IMR-90 (cell line): ENCODE results near the gene CLPTM1. TPM values are rescaled to one million over a fixed set of nuclear protein-coding genes. Genes with fewer than 3 reads are reported as not detected.

Source experiments
- ATAC-seq: fragments of 200-7000 bp; cut with Tn5 transposase; 2 replicates; pipeline ENCODE4 v1.9.1; 2020; ENCODE audit warnings: low read depth, mild to moderate bottlenecking, moderate library complexity
- BruUV-seq: library from RNA; stranded (reverse); fragments of 400-500 nt; replicated peaks from 2 replicates; lab custom pipeline; 2021; lab: Mats Ljungman, UMichigan
- CTCF ChIA-PET: fragments of 300-600 bp; formaldehyde crosslinking; extraction: SDS; loops from one replicate; lab custom pipeline; 2021; ENCODE audit warnings: antibody characterized with exemption; lab: Yijun Ruan, JAX
- POLR2A ChIA-PET: fragments of 300-600 bp; sonication (Branson Sonifier 250); formaldehyde crosslinking; loops from one replicate; lab custom pipeline; 2022; ENCODE audit warnings: antibody characterized with exemption; ENCODE audit not compliant: unreplicated experiment; lab: Charles Lee
- DNase-seq: peaks from one replicate; pipeline ENCODE4 v3.0.0; 2013
- H2AFZ ChIP-seq: replicated peaks from 2 replicates; pipeline ENCODE3; 2013; ENCODE audit warnings: low read length, mild to moderate bottlenecking; ENCODE audit not compliant: poor library complexity
- H2AK5ac ChIP-seq: 2 replicates; pipeline ENCODE4 v1.6.1; 2013; ENCODE audit warnings: low read depth, low read length, inconsistent platforms
- H2AK9ac ChIP-seq: replicated peaks from 2 replicates; pipeline ENCODE3; 2013; ENCODE audit warnings: mild to moderate bottlenecking, low read depth, low read length, moderate library complexity; ENCODE audit not compliant: poor library complexity
- H2BK120ac ChIP-seq: 2 replicates; pipeline ENCODE4 v1.6.1; 2013; ENCODE audit warnings: low read depth, low read length, inconsistent platforms
- H2BK15ac ChIP-seq: 3 replicates; pipeline ENCODE4 v1.6.1; 2013; ENCODE audit warnings: low read depth, low read length, inconsistent platforms
- H2BK20ac ChIP-seq: 2 replicates; pipeline ENCODE4 v1.6.1; 2013; ENCODE audit warnings: low read depth, mild to moderate bottlenecking, inconsistent platforms, low read length, moderate library complexity
- H2BK5ac ChIP-seq: 2 replicates; pipeline ENCODE4 v1.6.1; 2013; ENCODE audit warnings: mild to moderate bottlenecking, low read depth, low read length, inconsistent platforms; ENCODE audit not compliant: poor library complexity, severe bottlenecking
- H3K14ac ChIP-seq: replicated peaks from 2 replicates; pipeline ENCODE4 v1.6.1; 2013; ENCODE audit warnings: low read depth, low read length, inconsistent platforms
- H3K18ac ChIP-seq: 2 replicates; pipeline ENCODE4 v1.6.1; 2013; ENCODE audit warnings: low read depth, low read length, control low read depth
- H3K23ac ChIP-seq: 2 replicates; pipeline ENCODE4 v1.6.1; 2013; ENCODE audit warnings: low read depth, low read length, inconsistent platforms
- H3K27ac ChIP-seq: 2 replicates; pipeline ENCODE4 v1.5.1; 2013; ENCODE audit warnings: mild to moderate bottlenecking, control low read depth, low read length; ENCODE audit not compliant: insufficient read depth
- H3K27me3 ChIP-seq: 2 replicates; pipeline ENCODE4 v1.6.1; 2013; ENCODE audit warnings: low read length; ENCODE audit not compliant: control insufficient read depth, insufficient read depth
- H3K36me3 ChIP-seq: 2 replicates; pipeline ENCODE4 v1.6.1; 2013; ENCODE audit warnings: low read length, mixed read lengths; ENCODE audit not compliant: control insufficient read depth, insufficient read depth
- H3K4ac ChIP-seq: 2 replicates; pipeline ENCODE4 v1.6.1; 2013; ENCODE audit warnings: low read depth, low read length, inconsistent platforms
- H3K4me1 ChIP-seq: 2 replicates; pipeline ENCODE4 v1.6.1; 2013; ENCODE audit warnings: low read length, mixed read lengths; ENCODE audit not compliant: control insufficient read depth, insufficient read depth
- H3K4me2 ChIP-seq: 2 replicates; pipeline ENCODE4 v1.6.1; 2013; ENCODE audit warnings: low read depth, mild to moderate bottlenecking, control low read depth, low read length, moderate library complexity
- H3K4me3 ChIP-seq: 2 replicates; pipeline ENCODE4 v1.5.1; 2013; ENCODE audit warnings: low read depth, mild to moderate bottlenecking, control low read depth, low read length, moderate library complexity; ENCODE audit not compliant: insufficient read depth
- H3K56ac ChIP-seq: 2 replicates; pipeline ENCODE4 v1.6.1; 2013; ENCODE audit warnings: low read length, inconsistent platforms; ENCODE audit not compliant: insufficient read depth; ENCODE audit errors: extremely low read depth
- H3K79me1 ChIP-seq, 2 experiments: 2 replicates each; pipeline ENCODE4 v1.6.1; 2013; ENCODE audit warnings: low read length in 2 of 2, inconsistent platforms in 1 of 2, low read depth in 1 of 2
- H3K9ac ChIP-seq: 2 replicates; pipeline ENCODE4 v1.6.1; 2013; ENCODE audit warnings: low read depth, low read length, control low read depth
- H3K9me1 ChIP-seq: 2 replicates; pipeline ENCODE4 v1.6.1; 2013; ENCODE audit warnings: low read length, inconsistent platforms; ENCODE audit not compliant: insufficient read depth
- H3K9me3 ChIP-seq: 2 replicates; pipeline ENCODE4 v1.6.1; 2013; ENCODE audit warnings: low read length; ENCODE audit not compliant: control insufficient read depth, insufficient read depth
- H4K20me1 ChIP-seq: 2 replicates; pipeline ENCODE4 v1.6.1; 2013; ENCODE audit warnings: low read length, inconsistent platforms; ENCODE audit not compliant: insufficient read depth
- H4K5ac ChIP-seq: 2 replicates; pipeline ENCODE4 v1.6.1; 2013; ENCODE audit warnings: mild to moderate bottlenecking, low read depth, low read length, control low read depth
- H4K8ac ChIP-seq, 2 experiments: 2 replicates each; pipeline ENCODE4 v1.6.1; 2013; ENCODE audit warnings: low read depth in 2 of 2, low read length in 2 of 2, control low read depth in 1 of 2, inconsistent platforms in 1 of 2
- H4K91ac ChIP-seq: 2 replicates; pipeline ENCODE4 v1.6.1; 2013; ENCODE audit warnings: low read depth, low read length, inconsistent platforms; ENCODE audit not compliant: insufficient read depth
- BHLHE40 ChIP-seq: fragments of 150-350 bp; IDR thresholded peaks from 2 replicates; pipeline ENCODE4 v1.6.1; 2016; ENCODE audit warnings: mild to moderate bottlenecking, low read depth, low read length
- CEBPB ChIP-seq: IDR thresholded peaks from 2 replicates; pipeline ENCODE4 v1.6.1; 2012; ENCODE audit warnings: low read depth, low read length, improper control_type of control experiment
- CHD1 ChIP-seq: IDR thresholded peaks from 2 replicates; pipeline ENCODE4 v1.6.1; 2012; ENCODE audit warnings: low read depth, low read length, improper control_type of control experiment
- FOS ChIP-seq: fragments of 150-350 bp; IDR thresholded peaks from 2 replicates; pipeline ENCODE4 v1.6.1; 2016; ENCODE audit warnings: low read depth, low read length
- MAFK ChIP-seq: IDR thresholded peaks from 2 replicates; pipeline ENCODE4 v1.6.1; 2012; ENCODE audit warnings: low read depth, low read length, improper control_type of control experiment
- MAZ ChIP-seq: IDR thresholded peaks from 2 replicates; pipeline ENCODE4 v1.6.1; 2012; ENCODE audit warnings: low read depth, mild to moderate bottlenecking, low read length, improper control_type of control experiment, moderate library complexity, borderline replicate concordance
- MXI1 ChIP-seq: IDR thresholded peaks from 2 replicates; pipeline ENCODE4 v1.6.1; 2012; ENCODE audit warnings: low read depth, mild to moderate bottlenecking, low read length, moderate library complexity, borderline replicate concordance
- NFE2L2 ChIP-seq: fragments of 150-350 bp; IDR thresholded peaks from 2 replicates; pipeline ENCODE4 v1.6.1; 2016; ENCODE audit warnings: low read depth, mild to moderate bottlenecking, low read length
- POLR2A ChIP-seq: IDR thresholded peaks from 2 replicates; pipeline ENCODE4 v1.6.1; 2012; ENCODE audit warnings: mild to moderate bottlenecking, low read depth, low read length
- RAD21 ChIP-seq: IDR thresholded peaks from 2 replicates; pipeline ENCODE4 v1.6.1; 2012; ENCODE audit warnings: low read length, improper control_type of control experiment
- RCOR1 ChIP-seq: IDR thresholded peaks from 2 replicates; pipeline ENCODE4 v1.6.1; 2012; ENCODE audit warnings: mild to moderate bottlenecking, low read length, improper control_type of control experiment; ENCODE audit not compliant: insufficient replicate concordance
- RFX5 ChIP-seq: IDR thresholded peaks from 2 replicates; pipeline ENCODE4 v1.8.0; 2012; ENCODE audit warnings: low read depth, mild to moderate bottlenecking, low read length, moderate library complexity
- SMC3 ChIP-seq: fragments of 150-350 bp; IDR thresholded peaks from 2 replicates; pipeline ENCODE4 v1.6.1; 2016; ENCODE audit warnings: low read depth, mild to moderate bottlenecking, antibody characterized with exemption, low read length, moderate library complexity
- USF2 ChIP-seq: fragments of 150-350 bp; IDR thresholded peaks from 2 replicates; pipeline ENCODE4 v1.6.1; 2017; ENCODE audit warnings: mild to moderate bottlenecking, antibody characterized with exemption, low read length, low read depth
- WGBS, 2 experiments: methylation state at CpG; one replicate each; pipeline versions ENCODE4 v1.1.5 to v1.1.7; 2013; ENCODE audit warnings: missing lambda C conversion rate in 2 of 2; ENCODE audit not compliant: insufficient read length in 1 of 2; ENCODE audit errors: extremely low coverage in 2 of 2; 5-methylcytosine and 5-hydroxymethylcytosine counted together
- dilution Hi-C: fragments of 300-500 bp; cut with HindIII; formaldehyde crosslinking; loops from one replicate; pipeline ENCODE4 v1.14.3; 2018; ENCODE audit warnings: low sequenced_read_pairs; ENCODE audit not compliant: unreplicated experiment
- in situ Hi-C: fragments of 300-500 bp; cut with MboI; formaldehyde crosslinking; loops from 3 replicates; pipeline ENCODE4 v1.14.3; 2019; ENCODE audit warnings: low sequenced_read_pairs, inconsistent platforms, mixed read lengths
- intact Hi-C: fragments of 100-400 bp; cut with micrococcal nuclease; formaldehyde crosslinking; loops from 2 replicates; pipeline ENCODE4 v1.10.0; 2022
- polyA plus RNA-seq, 3 experiments: library from polyadenylated mRNA; depleted of rRNA; stranded (reverse); fragments of >200 nt; gene quantifications; 2 replicates each; pipeline ENCODE4 v1.2.3, GENCODE V29; 2012; ENCODE audit warnings: low replicate concordance in 1 of 3
- total RNA-seq: library from RNA; depleted of rRNA; stranded (reverse); fragments of >200 nt; gene quantifications from 2 replicates; pipeline ENCODE4 v1.2.3, GENCODE V29; 2012
- TF ChIP-seq, protein P1 (sequence below): conservative IDR thresholded peaks from 2 replicates; pipeline ENCODE4 v1.5.1; 2012; ENCODE audit warnings: mild to moderate bottlenecking, low read depth, low read length, improper control_type of control experiment
- TF ChIP-seq, protein P2 (sequence below): fragments of 150-350 bp; IDR thresholded peaks from 2 replicates; pipeline ENCODE4 v1.6.1; 2016; ENCODE audit warnings: low read depth, mild to moderate bottlenecking, low read length, moderate library complexity, borderline replicate concordance

The CLPTM1 gene
- total and polyA plus RNA-seq, 2 of the 4 experiments (the other 2 are of a cell fraction): 23.8 to 88.8 TPM

GRCh38 chr19:45005787-45006186, 50.6 kb downstream of the CLPTM1 start:
- Histone ChIP-seq H4K91ac (no peak overlapping the region), H2AK9ac (no peak overlapping the region), H3K56ac (no peak overlapping the region), H2BK20ac (no peak overlapping the region), H3K79me1 (peaks cover 14 to 28% of the 10 kb centered on the region in 2 experiments), H2BK5ac (no peak overlapping the region), H2BK120ac (no peak overlapping the region), H3K9me1 (peaks cover 5% of the 10 kb centered on the region), H2AFZ (no peak overlapping the region), H3K4ac (no peak overlapping the region), H3K4me2 (no peak overlapping the region), H3K27me3 (no peaks in the 10 kb centered on the region), H3K18ac (no peak overlapping the region), H3K23ac (no peak overlapping the region), H3K27ac (no peak overlapping the region), H3K14ac (no peak overlapping the region), H2BK15ac (no peak overlapping the region), H3K4me1 (peaks cover 6% of the 10 kb centered on the region), H4K5ac (no peak overlapping the region), H3K36me3 (peaks cover 15% of the 10 kb centered on the region), H3K9me3 (no peaks in the 10 kb centered on the region), H4K8ac (no peak overlapping the region), H2AK5ac (no peak overlapping the region), H3K9ac (no peak overlapping the region), H4K20me1 (peaks cover 7% of the 10 kb centered on the region; the same call in 1 of the 2 replicates), H3K4me3 (no peak overlapping the region)
- ChIA-PET POLR2A (no interaction called here), CTCF (no interaction called here)
- TF ChIP-seq RCOR1 (no peak), MAZ (no peak), RFX5 (no peak), POLR2A (no peak), USF2 (no peak), MAFK (no peak), FOS (no peak), NFE2L2 (no peak), BHLHE40 (no peak), SMC3 (no peak), RAD21 (no peak), MXI1 (no peak), CHD1 (no peak), CEBPB (no peak)
- TF ChIP-seq, protein P1, sequence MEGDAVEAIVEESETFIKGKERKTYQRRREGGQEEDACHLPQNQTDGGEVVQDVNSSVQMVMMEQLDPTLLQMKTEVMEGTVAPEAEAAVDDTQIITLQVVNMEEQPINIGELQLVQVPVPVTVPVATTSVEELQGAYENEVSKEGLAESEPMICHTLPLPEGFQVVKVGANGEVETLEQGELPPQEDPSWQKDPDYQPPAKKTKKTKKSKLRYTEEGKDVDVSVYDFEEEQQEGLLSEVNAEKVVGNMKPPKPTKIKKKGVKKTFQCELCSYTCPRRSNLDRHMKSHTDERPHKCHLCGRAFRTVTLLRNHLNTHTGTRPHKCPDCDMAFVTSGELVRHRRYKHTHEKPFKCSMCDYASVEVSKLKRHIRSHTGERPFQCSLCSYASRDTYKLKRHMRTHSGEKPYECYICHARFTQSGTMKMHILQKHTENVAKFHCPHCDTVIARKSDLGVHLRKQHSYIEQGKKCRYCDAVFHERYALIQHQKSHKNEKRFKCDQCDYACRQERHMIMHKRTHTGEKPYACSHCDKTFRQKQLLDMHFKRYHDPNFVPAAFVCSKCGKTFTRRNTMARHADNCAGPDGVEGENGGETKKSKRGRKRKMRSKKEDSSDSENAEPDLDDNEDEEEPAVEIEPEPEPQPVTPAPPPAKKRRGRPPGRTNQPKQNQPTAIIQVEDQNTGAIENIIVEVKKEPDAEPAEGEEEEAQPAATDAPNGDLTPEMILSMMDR: no peak
- TF ChIP-seq, protein P2, sequence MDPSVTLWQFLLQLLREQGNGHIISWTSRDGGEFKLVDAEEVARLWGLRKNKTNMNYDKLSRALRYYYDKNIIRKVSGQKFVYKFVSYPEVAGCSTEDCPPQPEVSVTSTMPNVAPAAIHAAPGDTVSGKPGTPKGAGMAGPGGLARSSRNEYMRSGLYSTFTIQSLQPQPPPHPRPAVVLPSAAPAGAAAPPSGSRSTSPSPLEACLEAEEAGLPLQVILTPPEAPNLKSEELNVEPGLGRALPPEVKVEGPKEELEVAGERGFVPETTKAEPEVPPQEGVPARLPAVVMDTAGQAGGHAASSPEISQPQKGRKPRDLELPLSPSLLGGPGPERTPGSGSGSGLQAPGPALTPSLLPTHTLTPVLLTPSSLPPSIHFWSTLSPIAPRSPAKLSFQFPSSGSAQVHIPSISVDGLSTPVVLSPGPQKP: no peak
- dilution Hi-C loops: no loop called here
- DNase-seq: no peak
- in situ Hi-C loops: no loop called here
- WGBS, 2 experiments: 90% methylated on average over 5 of the region's 9 CpGs; no CpG with 5 or more reads in 1 of the 2 experiments
- ATAC-seq: no peak
- intact Hi-C loops: no loop called here
- BruUV-seq: no TSS peak
